HL-60 (cell line): ENCODE data around the gene RASSF5.

Experiments used
- DNase-seq, 2 experiments: peaks; one replicate each; pipeline ENCODE4 v3.0.0-alpha.2; 2010 to 2020; ENCODE audit warnings: low read depth in 1 of 2, low spot score in 1 of 2
- H3K27ac ChIP-seq: fragments of 250-450 bp; sonication (Bioruptor Pico); replicated peaks from 2 replicates; pipeline ENCODE4 v1.5.1; 2020; ENCODE audit warnings: mild to moderate bottlenecking, moderate library complexity
- H3K27me3 ChIP-seq: fragments of 250-450 bp; sonication (Bioruptor Pico); 2 replicates; pipeline ENCODE4 v1.5.1; 2021; ENCODE audit warnings: mild to moderate bottlenecking, moderate library complexity; ENCODE audit not compliant: insufficient read depth, poor library complexity, severe bottlenecking
- H3K4me3 ChIP-seq: replicated peaks from 2 replicates; pipeline ENCODE4 v1.5.1; 2011; ENCODE audit warnings: mild to moderate bottlenecking, control low read depth, low read length; ENCODE audit not compliant: insufficient read depth
- GABPA ChIP-seq: IDR thresholded peaks from 2 replicates; pipeline ENCODE4 v1.6.1; 2012; ENCODE audit warnings: low read depth
- POLR2AphosphoS5 ChIP-seq: IDR thresholded peaks from 2 replicates; pipeline ENCODE4 v1.6.1; 2012; ENCODE audit warnings: low read depth
- SPI1 ChIP-seq: IDR thresholded peaks from 2 replicates; pipeline ENCODE4 v1.6.1; 2012; ENCODE audit warnings: low read depth, mild to moderate bottlenecking, borderline replicate concordance
- TF ChIP-seq, protein P1 (sequence below): IDR thresholded peaks from one replicate; pipeline ENCODE4 v1.5.1; 2011; ENCODE audit warnings: low read length, control low read depth, inconsistent platforms; ENCODE audit not compliant: insufficient read depth
- TF ChIP-seq, protein P2 (sequence below): IDR thresholded peaks from 2 replicates; pipeline ENCODE4 v1.6.1; 2012; ENCODE audit warnings: low read depth; ENCODE audit not compliant: insufficient replicate concordance

The RASSF5 gene

DNA sequence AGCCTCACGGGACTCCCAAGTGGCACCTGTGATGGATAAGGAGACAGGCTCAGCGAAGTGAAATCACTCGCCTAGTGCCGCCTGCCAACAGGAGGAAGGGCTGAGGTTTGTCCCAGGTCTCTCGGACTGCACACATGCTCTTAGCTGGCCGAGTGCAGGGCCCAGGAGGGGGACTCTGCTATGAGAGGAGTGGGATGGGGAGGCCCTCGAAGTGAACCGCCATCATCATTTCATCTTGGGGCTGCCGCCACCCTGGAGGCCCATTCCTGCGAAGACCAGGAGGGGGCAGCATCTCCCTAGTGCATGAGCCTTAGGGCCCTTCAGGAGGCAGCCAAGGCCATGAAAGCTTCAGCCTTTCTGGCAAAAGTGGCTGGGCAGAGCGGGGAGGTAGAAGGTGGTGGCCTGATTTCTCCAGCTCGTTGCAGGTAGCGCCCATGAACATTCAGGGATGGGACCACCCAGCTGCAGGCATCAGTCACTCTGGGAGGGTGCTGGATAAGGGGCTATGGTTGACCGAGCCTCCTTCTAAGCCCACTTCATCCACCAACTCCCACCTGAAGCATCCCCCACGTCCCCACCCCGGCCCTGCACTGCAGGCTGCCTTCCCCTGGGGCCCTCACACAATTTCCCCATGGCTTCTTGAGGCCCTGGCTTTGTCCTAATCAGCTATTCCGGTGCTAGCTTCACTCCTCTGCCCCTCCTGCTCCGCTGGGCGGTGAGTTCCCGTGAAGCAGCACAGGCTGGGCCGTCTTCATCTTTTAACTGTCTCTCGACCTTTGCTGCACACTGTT, 17.2 kb upstream of the RASSF5 start:
- no peak overlapping the region for H3K4me3 ChIP-seq
- H3K27me3 ChIP-seq = no peaks in the 10 kb centered on the region
- peak in 1 of 2 experiments; percentile 70 for DNase-seq
- TF ChIP-seq, protein P1, sequence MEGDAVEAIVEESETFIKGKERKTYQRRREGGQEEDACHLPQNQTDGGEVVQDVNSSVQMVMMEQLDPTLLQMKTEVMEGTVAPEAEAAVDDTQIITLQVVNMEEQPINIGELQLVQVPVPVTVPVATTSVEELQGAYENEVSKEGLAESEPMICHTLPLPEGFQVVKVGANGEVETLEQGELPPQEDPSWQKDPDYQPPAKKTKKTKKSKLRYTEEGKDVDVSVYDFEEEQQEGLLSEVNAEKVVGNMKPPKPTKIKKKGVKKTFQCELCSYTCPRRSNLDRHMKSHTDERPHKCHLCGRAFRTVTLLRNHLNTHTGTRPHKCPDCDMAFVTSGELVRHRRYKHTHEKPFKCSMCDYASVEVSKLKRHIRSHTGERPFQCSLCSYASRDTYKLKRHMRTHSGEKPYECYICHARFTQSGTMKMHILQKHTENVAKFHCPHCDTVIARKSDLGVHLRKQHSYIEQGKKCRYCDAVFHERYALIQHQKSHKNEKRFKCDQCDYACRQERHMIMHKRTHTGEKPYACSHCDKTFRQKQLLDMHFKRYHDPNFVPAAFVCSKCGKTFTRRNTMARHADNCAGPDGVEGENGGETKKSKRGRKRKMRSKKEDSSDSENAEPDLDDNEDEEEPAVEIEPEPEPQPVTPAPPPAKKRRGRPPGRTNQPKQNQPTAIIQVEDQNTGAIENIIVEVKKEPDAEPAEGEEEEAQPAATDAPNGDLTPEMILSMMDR = peak; percentile 97
- TF ChIP-seq GABPA (no peak), SPI1 (no peak)
- TF ChIP-seq, protein P2, sequence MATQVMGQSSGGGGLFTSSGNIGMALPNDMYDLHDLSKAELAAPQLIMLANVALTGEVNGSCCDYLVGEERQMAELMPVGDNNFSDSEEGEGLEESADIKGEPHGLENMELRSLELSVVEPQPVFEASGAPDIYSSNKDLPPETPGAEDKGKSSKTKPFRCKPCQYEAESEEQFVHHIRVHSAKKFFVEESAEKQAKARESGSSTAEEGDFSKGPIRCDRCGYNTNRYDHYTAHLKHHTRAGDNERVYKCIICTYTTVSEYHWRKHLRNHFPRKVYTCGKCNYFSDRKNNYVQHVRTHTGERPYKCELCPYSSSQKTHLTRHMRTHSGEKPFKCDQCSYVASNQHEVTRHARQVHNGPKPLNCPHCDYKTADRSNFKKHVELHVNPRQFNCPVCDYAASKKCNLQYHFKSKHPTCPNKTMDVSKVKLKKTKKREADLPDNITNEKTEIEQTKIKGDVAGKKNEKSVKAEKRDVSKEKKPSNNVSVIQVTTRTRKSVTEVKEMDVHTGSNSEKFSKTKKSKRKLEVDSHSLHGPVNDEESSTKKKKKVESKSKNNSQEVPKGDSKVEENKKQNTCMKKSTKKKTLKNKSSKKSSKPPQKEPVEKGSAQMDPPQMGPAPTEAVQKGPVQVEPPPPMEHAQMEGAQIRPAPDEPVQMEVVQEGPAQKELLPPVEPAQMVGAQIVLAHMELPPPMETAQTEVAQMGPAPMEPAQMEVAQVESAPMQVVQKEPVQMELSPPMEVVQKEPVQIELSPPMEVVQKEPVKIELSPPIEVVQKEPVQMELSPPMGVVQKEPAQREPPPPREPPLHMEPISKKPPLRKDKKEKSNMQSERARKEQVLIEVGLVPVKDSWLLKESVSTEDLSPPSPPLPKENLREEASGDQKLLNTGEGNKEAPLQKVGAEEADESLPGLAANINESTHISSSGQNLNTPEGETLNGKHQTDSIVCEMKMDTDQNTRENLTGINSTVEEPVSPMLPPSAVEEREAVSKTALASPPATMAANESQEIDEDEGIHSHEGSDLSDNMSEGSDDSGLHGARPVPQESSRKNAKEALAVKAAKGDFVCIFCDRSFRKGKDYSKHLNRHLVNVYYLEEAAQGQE = no peak
- no peak overlapping the region for H3K27ac ChIP-seq

DNA sequence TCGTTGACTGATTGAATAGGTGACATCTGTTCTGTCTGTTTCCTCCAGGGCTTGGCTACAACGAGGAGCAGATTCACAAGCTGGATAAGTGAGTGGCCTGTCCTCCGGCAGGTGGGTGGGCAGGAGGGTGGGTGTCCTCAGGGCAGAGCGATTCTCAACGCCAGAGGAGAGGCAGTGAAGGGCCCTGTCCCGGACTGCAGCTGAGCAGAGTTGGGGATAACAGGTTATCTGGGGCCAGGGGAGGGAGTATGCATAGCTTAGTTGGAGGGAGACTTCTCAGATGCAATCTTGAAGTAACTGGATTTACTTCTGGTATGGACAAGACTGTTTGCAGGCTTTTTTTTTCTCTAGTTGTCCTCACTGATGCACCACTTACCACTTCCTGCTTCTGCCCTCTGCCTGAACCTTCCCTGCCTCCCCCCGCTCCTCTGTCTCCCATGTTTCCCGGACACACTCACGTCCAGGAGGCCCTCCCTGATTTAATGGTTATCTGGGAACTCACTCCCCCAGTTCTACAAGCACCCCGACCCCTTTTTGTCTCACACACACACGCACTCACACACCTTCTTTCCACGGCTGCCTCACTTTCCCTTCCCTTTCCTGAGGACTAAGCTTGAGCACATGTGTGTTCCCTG, 16.4 kb upstream of the RASSF5 start:
- no peak for TF ChIP-seq SPI1
- H3K27ac ChIP-seq = no peak overlapping the region
- H3K4me3 ChIP-seq = no peak overlapping the region
- DNase-seq = no peak
- no peaks in the 10 kb centered on the region for H3K27me3 ChIP-seq

DNA sequence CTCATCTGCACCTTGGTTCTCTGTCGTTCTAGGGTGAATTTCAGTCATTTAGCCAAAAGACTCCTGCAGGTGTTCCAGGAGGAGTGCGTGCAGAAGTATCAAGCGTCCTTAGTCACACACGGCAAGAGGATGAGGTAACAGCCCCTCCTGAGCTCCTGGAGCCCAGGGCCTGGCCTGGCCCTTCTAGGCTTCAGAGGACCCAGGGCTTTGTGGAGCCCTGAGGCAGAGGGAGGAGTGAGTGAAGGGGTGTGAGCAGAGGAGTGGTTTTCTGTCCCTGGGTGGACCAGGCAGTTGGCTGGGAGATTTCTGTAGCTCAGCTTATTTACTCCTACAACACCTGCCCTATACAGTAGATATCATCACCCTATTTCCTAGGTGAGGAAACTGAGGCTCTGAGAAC, 15.7 kb upstream of the RASSF5 start:
- Histone ChIP-seq H3K4me3 (no peak overlapping the region), H3K27me3 (no peaks in the 10 kb centered on the region), H3K27ac (no peak overlapping the region)
- DNase-seq = no peak
- TF ChIP-seq GABPA (no peak), SPI1 (no peak), POLR2AphosphoS5 (no peak)
- TF ChIP-seq, protein P1 = no peak
- TF ChIP-seq, protein P2 = no peak

DNA sequence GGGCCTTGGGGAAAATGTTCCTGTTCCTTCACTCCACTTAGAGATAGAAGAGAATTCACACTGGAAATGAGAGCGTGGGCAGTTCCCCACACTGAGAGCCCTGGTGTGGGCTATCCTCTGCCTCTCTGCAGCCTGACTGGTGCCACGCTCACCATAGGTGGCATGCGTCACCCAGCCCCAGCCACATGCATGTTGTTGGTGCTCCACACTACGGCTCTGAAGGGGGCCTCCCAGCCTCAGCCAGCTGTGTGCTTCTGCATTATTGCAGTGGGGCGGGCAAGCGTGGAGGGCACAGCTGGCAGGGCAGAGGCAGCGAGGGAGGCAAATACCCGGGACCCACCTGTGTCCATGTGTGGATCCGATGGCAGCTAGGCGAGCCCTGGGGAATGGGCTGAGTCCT, 14.7 kb upstream of the RASSF5 start:
- TF ChIP-seq, protein P1 = no peak
- TF ChIP-seq GABPA (no peak), POLR2AphosphoS5 (no peak), SPI1 (no peak)
- TF ChIP-seq, protein P2 = no peak
- DNase-seq = no peak

More for the DNA sequence above, 14.7 kb upstream of the RASSF5 start:
- Histone ChIP-seq H3K27ac (no peak overlapping the region), H3K27me3 (no peaks in the 10 kb centered on the region), H3K4me3 (no peak overlapping the region)
